SH-SY5Y (cell line): ENCODE measurements around the gene CEP97.

Experiments
- GATA2 ChIP-seq: IDR thresholded peaks from 2 replicates; pipeline ENCODE4 v1.6.1; 2011; ENCODE audit warnings: mild to moderate bottlenecking, low read depth, low read length
- GATA3 ChIP-seq: IDR thresholded peaks from 2 replicates; pipeline ENCODE4 v1.6.1; 2011; ENCODE audit warnings: low read depth, mild to moderate bottlenecking, low read length, moderate library complexity

The CEP97 gene

GRCh38 chr3:101819649-101820206 lies 95.3 kb downstream of the CEP97 start:
- no peak for TF ChIP-seq GATA2
- no peak for TF ChIP-seq GATA3
